Thymus (tissue), 14 donors: Measurements from ENCODE around the gene ZNF683. TPM values are rescaled to one million over a fixed set of nuclear protein-coding genes. Genes with fewer than 3 reads are reported as not detected.
"Not testable (repeated sequence)": the region's sequence is repeated elsewhere in the genome, so short reads cannot be mapped to it uniquely, and the experiment has no call there.

Experiments
- DNase-seq, 9 donors: peaks; one replicate each; pipeline ENCODE4 v3.0.0-alpha.2; 2013; ENCODE audit warnings: low spot score in 9 of 9, low read depth in 6 of 9, missing footprints in 1 of 9
- H3K27ac ChIP-seq, 2 donors: one replicate each; pipeline ENCODE4 v1.5.1; 2013; ENCODE audit warnings: control low read depth in 1 of 2, low read depth in 1 of 2, low read length in 1 of 2, mild to moderate bottlenecking in 1 of 2, moderate library complexity in 1 of 2
- H3K27me3 ChIP-seq, 2 donors: one replicate each; pipeline ENCODE4 v1.5.1; 2013; ENCODE audit warnings: low read length in 1 of 2; ENCODE audit not compliant: control insufficient read depth in 2 of 2, insufficient read depth in 1 of 2
- H3K36me3 ChIP-seq, 2 donors: one replicate each; pipeline ENCODE4 v1.5.1; 2013; ENCODE audit warnings: low read length in 1 of 2, mild to moderate bottlenecking in 1 of 2, moderate library complexity in 1 of 2; ENCODE audit not compliant: control insufficient read depth in 2 of 2, insufficient read depth in 2 of 2
- H3K4me1 ChIP-seq, 2 donors: one replicate each; pipeline ENCODE4 v1.5.1; 2013; ENCODE audit warnings: low read length in 2 of 2; ENCODE audit not compliant: control insufficient read depth in 2 of 2, insufficient read depth in 2 of 2
- H3K4me3 ChIP-seq, 2 donors: one replicate each; pipeline ENCODE4 v1.5.1; 2013; ENCODE audit warnings: low read length in 2 of 2, control low read depth in 1 of 2, mild to moderate bottlenecking in 1 of 2
- H3K9me3 ChIP-seq, 2 donors: one replicate each; pipeline ENCODE4 v1.5.1; 2013; ENCODE audit warnings: low read length in 1 of 2, mild to moderate bottlenecking in 1 of 2; ENCODE audit not compliant: control insufficient read depth in 2 of 2, insufficient read depth in 1 of 2
- WGBS: extraction: QIAGEN DNeasy Blood & Tissue Kit; methylation state at CpG from one replicate; pipeline ENCODE4 v1.1.7; 2013; 5-methylcytosine and 5-hydroxymethylcytosine counted together
- long read RNA-seq, 10 donors: transcript quantifications; one replicate each; lab custom pipeline, GENCODE V29; 2026
- polyA plus RNA-seq: library from polyadenylated mRNA; stranded (reverse); fragments of 200-250 nt; gene quantifications from one replicate; pipeline ENCODE4 v1.2.3, GENCODE V29; 2013
- total RNA-seq: library from RNA; stranded (reverse); fragments of 120-200 nt; gene quantifications from one replicate; pipeline ENCODE4 v1.2.4, GENCODE V29; 2013
- donor health status: healthy.

Gene ZNF683
- 0.57 TPM for total RNA-seq
- 2.1 TPM for polyA plus RNA-seq
- long read RNA-seq, donor 1: 0 reads
- long read RNA-seq, donor 2: 0 reads
- long read RNA-seq, donor 3: 0 reads
- long read RNA-seq, donor 4: 0 reads
- long read RNA-seq, donor 5: 0 reads
- long read RNA-seq, donor 6: 0 reads
- long read RNA-seq, donor 7: 0 reads
- long read RNA-seq, donor 8, partial matches to known transcripts: 0 of 1 reads
- long read RNA-seq, donor 8, other reads (novel, unspliced or antisense): 0 of 1 reads
- long read RNA-seq, donor 9: 0 reads
- long read RNA-seq, donor 10: 0 reads

GRCh38 chr1:26372611-26373010 lies at the start of gene ZNF683:
Gene ZNF683, minus strand, starts transcription at chr1:26372750. Its CDS starts 4,179 bp downstream, at chr1:26368571.
- WGBS: 93% methylated on average over 3 of the region's 3 CpGs
- H3K4me1 ChIP-seq: peaks cover 37 to 58% of the 10 kb centered on the region in 2 donors

GRCh38 chr1:26419494-26419893 lies 46.9 kb upstream of the ZNF683 start:
- no peaks in the 10 kb centered on the region for H3K36me3 ChIP-seq
- H3K27me3 ChIP-seq: peaks cover 4 to 30% of the 10 kb centered on the region in 2 donors
- H3K9me3 ChIP-seq: no peaks in the 10 kb centered on the region
- no peak for DNase-seq
- H3K27ac ChIP-seq: no peak overlapping the region
- peaks cover 0 to 10% of the 10 kb centered on the region in 2 donors for H3K4me1 ChIP-seq
- no peak overlapping the region for H3K4me3 ChIP-seq
- WGBS: 96% methylated on average over 2 of the region's 2 CpGs

More at GRCh38 chr1:26372611-26373010, at the start of gene ZNF683:
- not testable (repeated sequence) for H3K27me3 ChIP-seq, DNase-seq, H3K4me3 ChIP-seq, H3K27ac ChIP-seq, H3K36me3 ChIP-seq
- H3K9me3 ChIP-seq: peaks cover 1 to 15% of the 10 kb centered on the region in 2 donors

- Histone ChIP-seq H3K36me3 (no peaks in the 10 kb centered on the region), H3K9me3 (no peaks in the 10 kb centered on the region), H3K27ac (no peak overlapping the region), H3K4me1 (peaks cover 0 to 10% of the 10 kb centered on the region in 2 donors), H3K27me3 (peaks cover 4 to 36% of the 10 kb centered on the region in 2 donors), H3K4me3 (no peak overlapping the region)
- WGBS: 74% methylated on average over 5 of the region's 5 CpGs
- no peak for DNase-seq
Observed at GRCh38 chr1:26418865-26419349, 46.4 kb upstream of the ZNF683 start.

GRCh38 chr1:26417111-26417759 lies 44.7 kb upstream of the ZNF683 start:
- Histone ChIP-seq H3K4me3 (no peak overlapping the region), H3K9me3 (no peaks in the 10 kb centered on the region), H3K27me3 (peaks cover 12 to 48% of the 10 kb centered on the region in 2 donors), H3K27ac (no peak overlapping the region), H3K36me3 (no peaks in the 10 kb centered on the region), H3K4me1 (peaks cover 0 to 10% of the 10 kb centered on the region in 2 donors)
- DNase-seq: peak in 8 of 9 donors; percentile 45 to 87 (median 72)
- WGBS: 37% methylated on average over 9 of the region's 9 CpGs

GRCh38 chr1:26413031-26413430 lies 40.5 kb upstream of the ZNF683 start:
- Histone ChIP-seq H3K27ac (no peak overlapping the region), H3K27me3 (peaks cover 44 to 82% of the 10 kb centered on the region in 2 donors), H3K4me1 (peaks cover 10 to 19% of the 10 kb centered on the region in 2 donors), H3K9me3 (peaks cover 0 to 4% of the 10 kb centered on the region in 2 donors), H3K4me3 (no peak overlapping the region), H3K36me3 (no peaks in the 10 kb centered on the region)
- 10% methylated on average over 1 of the region's 1 CpG for WGBS
- no peak for DNase-seq

GRCh38 chr1:26412180-26412840 lies 39.8 kb upstream of the ZNF683 start:
- Histone ChIP-seq H3K27ac (no peak overlapping the region), H3K36me3 (no peaks in the 10 kb centered on the region), H3K9me3 (peaks cover 0 to 4% of the 10 kb centered on the region in 2 donors), H3K4me1 (peaks cover 10 to 18% of the 10 kb centered on the region in 2 donors), H3K27me3 (peaks cover 44 to 82% of the 10 kb centered on the region in 2 donors), H3K4me3 (no peak overlapping the region)
- WGBS: 28% methylated on average over 9 of the region's 9 CpGs
- no peak for DNase-seq

- Histone ChIP-seq H3K27me3 (peaks cover 44 to 81% of the 10 kb centered on the region in 2 donors), H3K4me1 (peaks cover 10 to 15% of the 10 kb centered on the region in 2 donors), H3K9me3 (peaks cover 0 to 4% of the 10 kb centered on the region in 2 donors)
Observed at GRCh38 chr1:26411624-26412074, 39.1 kb upstream of the ZNF683 start.

GRCh38 chr1:26410706-26411623 lies 38.4 kb upstream of the ZNF683 start, which contains the start of gene LIN28A:
Gene LIN28A, plus strand, starts transcription at chr1:26410817. Its CDS starts 75 bp downstream, at chr1:26410892.
- H3K9me3 ChIP-seq: peaks cover 0 to 4% of the 10 kb centered on the region in 2 donors
- no peak for DNase-seq
- peaks cover 10 to 15% of the 10 kb centered on the region in 2 donors for H3K4me1 ChIP-seq
- H3K36me3 ChIP-seq: no peaks in the 10 kb centered on the region
- H3K27me3 ChIP-seq: peaks cover 44 to 75% of the 10 kb centered on the region in 2 donors
- 6% methylated on average over 70 of the region's 70 CpGs for WGBS
- no peak within 1 kb of the TSS for H3K27ac ChIP-seq
- H3K4me3 ChIP-seq: no peak within 1 kb of the TSS

More at GRCh38 chr1:26411624-26412074, 39.1 kb upstream of the ZNF683 start:
- Histone ChIP-seq H3K36me3 (no peaks in the 10 kb centered on the region), H3K27ac (no peak overlapping the region), H3K4me3 (no peak overlapping the region)
- WGBS: 15% methylated on average over 20 of the region's 20 CpGs
- no peak for DNase-seq
